K562 (cell line): ENCODE results near the gene INSL3. TPM values are rescaled to one million over a fixed set of nuclear protein-coding genes. Genes with fewer than 3 reads are reported as not detected.

Source experiments
- CUX1 ChIP-seq: fragments of 200-800 bp; sonication (Bioruptor generic); IDR thresholded peaks from 2 replicates; pipeline ENCODE4 v1.6.1; 2016; ENCODE audit warnings: missing genetic modification characterization, missing compliant biosample characterization
- EHMT2 ChIP-seq: fragments of 450-650 bp; IDR thresholded peaks from 2 replicates; pipeline ENCODE4 v1.6.1; 2018; ENCODE audit warnings: antibody characterized with exemption
- MGA ChIP-seq: fragments of 450-650 bp; IDR thresholded peaks from 2 replicates; pipeline ENCODE4 v1.6.1; 2016; ENCODE audit warnings: mild to moderate bottlenecking, moderate library complexity
- SAFB ChIP-seq: fragments of 200-400 bp; formaldehyde crosslinking; IDR thresholded peaks from 2 replicates; pipeline ENCODE4 v1.6.1; 2017; ENCODE audit warnings: low read depth, low read length, borderline replicate concordance
- TARDBP ChIP-seq: fragments of 450-650 bp; IDR thresholded peaks from 2 replicates; pipeline ENCODE4 v1.6.1; 2016
- polyA plus RNA-seq, 8 experiments: library from polyadenylated mRNA; depleted of rRNA in 4 of 8; stranded (reverse) in 5 of 8; unstranded in 3 of 8; fragments of >200 nt; fragmentation: Nextera tagmentation in 2 of 8; fragmentation: Illumina TruSeq in 1 of 8; extraction: Ambion mirVana in 2 of 8; extraction: Trizol in 1 of 8; gene quantifications; 2 replicates each; pipeline versions ENCODE4 v1.2.1 to v1.2.3, GENCODE V29; 2011 to 2014; ENCODE audit warnings: inconsistent platforms in 1 of 8, missing spikeins in 1 of 8
- total RNA-seq, 7 experiments: library from RNA; depleted of rRNA in 6 of 7; stranded (reverse); fragments of >200 nt in 6 of 7; fragmentation: Illumina TruSeq in 2 of 7; extraction: Trizol in 2 of 7; gene quantifications; 2 replicates each; pipeline versions ENCODE4 v1.2.1 to v1.2.3, GENCODE V29; 2011 to 2021; ENCODE audit warnings: low replicate concordance in 1 of 7

Gene INSL3
- total and polyA plus RNA-seq, 9 of the 15 experiments (the other 6 are each of a cell fraction or from before 2014, with no cell fraction given), result not detected

GRCh38 chr19:17855280-17856152, 34.2 kb upstream of the INSL3 start (continued):
- TF ChIP-seq CUX1 (CRISPR knock-in tag), result no peak
- TF ChIP-seq MGA, result no peak
- no peak for TF ChIP-seq SAFB
- no peak for TF ChIP-seq TARDBP
- TF ChIP-seq EHMT2, result no peak
